Hematopoietic multipotent progenitor cell treated with erythropoietin and hydrocortisone succinate and interleukin-3 and kit ligand, for 6 days (in vitro differentiated cells): ENCODE measurements around the gene SETBP1.
"Not testable (repeated sequence)": the region's sequence is repeated elsewhere in the genome, so short reads cannot be mapped to it uniquely, and the experiment has no call there.

Experiments
- DNase-seq: peaks from one replicate; pipeline ENCODE4 v3.0.0-alpha.2; 2015

The SETBP1 gene

DNA sequence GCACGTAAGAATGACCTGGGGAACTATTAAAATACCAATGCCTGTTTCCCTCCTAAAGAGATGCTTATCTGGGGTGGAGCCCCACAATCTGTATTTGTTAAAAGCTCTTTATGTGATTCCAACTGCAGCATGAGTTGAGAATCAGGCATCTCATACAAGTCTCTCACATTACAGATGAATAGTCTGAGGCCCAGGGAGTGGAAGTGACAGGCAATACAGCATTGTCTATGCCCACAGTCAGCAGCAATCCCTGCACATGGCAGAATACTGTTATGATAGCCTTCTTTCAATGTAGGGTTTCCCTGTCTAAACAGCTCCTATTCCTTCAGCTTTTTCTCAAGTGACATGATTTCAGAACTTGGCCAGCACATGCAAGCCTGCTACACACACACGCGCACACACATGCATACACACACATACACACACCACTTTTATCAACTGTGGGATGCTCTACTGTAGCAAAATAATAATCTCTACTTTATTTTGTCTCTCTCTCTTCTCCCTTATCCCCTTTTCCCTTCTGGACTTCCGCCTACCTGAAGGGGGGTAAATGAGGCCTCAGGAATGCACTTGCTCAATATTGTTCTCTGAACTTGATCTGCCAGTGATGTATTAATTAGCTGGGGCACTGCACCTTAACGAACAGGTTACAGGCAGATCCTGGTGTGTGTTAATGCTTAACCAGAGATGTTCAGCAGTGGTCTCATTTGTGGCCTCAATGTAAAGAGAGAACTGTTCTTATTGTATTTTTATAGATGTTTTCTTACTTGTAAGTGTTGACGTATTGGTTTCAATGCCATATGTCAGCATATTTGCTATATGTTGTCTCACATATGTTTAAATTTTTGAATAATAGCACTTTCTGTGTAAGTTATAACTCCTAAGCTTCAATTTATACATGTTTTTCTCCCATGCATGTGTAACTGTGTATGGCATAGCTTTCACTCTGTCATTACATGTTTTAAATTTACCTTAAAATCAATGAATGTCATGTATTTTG, 116.0 kb downstream of the SETBP1 start:
- DNase-seq = no peak

DNA sequence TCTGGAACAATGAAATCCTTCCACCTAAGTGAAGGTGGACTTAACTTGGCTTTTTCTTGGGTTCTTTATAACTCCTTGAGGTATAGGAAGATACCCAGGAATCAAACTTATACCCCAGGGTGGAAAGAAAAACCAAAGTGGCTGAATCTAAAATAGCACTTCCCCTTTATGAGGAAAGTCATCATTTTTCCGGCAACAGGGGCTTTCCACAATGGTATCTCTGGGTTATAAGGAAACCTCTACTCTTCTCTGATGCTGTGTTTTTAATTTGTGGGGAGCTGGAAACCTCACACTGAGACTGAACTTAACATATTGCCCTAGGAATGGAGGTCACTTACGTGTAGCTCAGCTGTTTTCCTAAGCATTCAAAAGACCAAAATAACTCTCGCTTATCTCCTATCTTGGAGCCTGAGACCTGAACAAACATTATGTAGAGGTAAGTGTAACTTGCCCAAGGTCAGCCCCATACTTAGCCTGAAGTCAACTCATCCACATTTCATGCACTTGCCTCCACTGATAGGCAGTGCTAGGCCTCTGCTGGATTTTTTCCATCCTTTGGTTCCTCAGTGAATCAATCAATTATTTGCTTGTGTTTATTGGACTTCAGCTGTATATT, 117.9 kb downstream of the SETBP1 start:
- DNase-seq = no peak

DNA sequence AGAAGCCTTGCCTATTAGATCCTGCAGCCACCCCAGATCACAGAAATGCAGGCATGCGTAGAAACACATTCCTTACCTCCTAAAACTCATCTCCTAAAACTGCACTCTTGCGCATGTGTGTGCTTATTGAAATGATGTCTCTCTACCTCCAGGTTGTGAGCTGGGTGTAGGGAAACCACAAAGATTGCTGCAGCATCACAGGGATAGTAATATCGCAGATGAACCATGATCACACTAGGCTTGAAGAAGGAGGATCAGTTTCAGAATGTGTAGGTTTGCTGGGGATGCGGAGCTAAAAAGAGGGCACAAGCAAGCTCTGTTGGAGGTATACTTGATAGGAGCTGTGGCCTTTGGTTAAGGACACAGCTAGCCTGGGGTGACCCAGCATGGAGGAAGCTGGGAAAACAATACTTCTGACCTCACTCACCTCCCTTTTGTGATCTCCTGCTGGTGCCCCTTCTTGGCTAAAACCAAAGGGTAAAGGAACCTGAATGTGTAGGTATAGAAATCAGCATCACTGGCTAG, 118.8 kb downstream of the SETBP1 start:
- DNase-seq = no peak

DNA sequence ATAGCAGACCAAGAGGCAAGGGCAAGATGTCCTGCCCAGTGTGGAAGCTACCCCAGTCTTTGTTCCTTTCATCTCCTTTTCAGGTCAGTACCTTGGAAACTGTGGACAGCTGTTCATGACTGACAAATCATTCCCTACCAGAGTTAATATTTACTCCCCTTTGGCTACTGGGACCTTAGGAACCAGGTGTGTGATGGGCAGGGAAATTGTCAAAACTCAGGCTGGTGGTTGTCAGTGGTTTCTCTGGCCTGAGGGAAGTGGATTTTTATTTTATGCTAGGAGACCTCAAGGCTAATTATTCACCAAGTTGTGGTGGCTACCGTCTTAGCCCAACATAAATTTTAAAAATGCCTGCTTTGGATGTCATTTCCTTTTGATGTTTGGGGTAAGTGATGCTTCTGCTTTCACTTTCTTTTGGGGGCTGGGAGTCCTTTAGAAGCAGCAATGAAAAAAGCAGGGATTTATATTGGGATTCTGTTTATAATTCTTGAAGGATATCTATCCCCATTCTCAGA, 119.3 kb downstream of the SETBP1 start:
- no peak for DNase-seq

DNA sequence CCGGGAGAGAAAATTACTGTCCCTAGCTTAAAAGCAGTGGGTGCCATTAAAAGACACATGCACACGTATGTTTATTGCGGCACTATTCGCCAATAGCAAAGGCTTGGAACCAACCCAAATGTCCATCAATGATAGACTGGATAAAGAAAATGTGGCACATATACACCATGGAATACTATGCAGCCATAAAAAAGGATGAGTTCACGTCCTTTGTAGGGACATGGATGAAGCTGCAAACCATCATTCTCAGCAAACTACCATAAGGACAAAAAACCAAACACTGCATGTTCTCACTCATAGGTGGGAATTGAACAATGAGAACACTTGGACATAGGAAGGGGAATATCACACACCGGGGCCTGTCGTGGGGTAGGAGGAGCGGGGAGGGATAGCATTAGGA, 120.1 kb downstream of the SETBP1 start:
- not testable (repeated sequence) for DNase-seq

DNA sequence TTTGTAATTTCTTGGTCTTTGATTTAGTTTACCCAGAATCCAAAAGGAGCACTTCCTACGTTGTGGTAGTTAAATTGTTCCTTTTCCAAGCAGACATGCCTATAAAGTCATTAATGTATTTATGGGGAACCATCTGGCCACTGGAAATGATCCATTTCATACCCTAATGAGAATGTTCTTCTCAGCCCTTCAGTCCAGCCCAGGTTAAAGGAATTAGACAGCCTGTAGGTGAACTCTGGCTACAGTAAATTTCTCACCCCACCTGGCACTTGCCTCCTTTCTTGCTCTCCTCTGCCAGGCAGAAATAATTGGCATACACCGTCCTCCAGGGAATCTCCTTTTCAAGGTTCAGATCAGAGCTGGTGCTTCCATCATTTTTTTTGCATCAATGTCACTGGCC, 121.1 kb downstream of the SETBP1 start:
- no peak for DNase-seq

DNA sequence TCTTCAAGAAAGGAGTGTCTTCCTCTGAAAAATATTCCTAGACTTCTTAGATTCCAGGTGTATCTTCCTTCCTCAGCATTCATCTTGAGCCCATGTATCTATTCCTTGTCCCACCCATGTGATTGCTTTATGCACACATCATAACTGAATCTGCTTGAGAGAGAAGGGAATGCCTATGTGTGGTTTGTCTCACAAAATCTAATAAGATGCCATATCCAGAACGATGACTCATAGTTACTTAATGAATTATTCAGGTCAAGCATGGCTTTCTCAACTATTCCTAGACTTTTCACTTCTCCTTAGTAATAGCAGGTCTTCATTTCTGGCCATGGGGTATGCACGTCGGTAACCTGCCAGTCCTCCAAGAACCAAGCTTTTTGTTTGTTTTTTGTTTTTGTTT, 121.8 kb downstream of the SETBP1 start:
- no peak for DNase-seq

DNA sequence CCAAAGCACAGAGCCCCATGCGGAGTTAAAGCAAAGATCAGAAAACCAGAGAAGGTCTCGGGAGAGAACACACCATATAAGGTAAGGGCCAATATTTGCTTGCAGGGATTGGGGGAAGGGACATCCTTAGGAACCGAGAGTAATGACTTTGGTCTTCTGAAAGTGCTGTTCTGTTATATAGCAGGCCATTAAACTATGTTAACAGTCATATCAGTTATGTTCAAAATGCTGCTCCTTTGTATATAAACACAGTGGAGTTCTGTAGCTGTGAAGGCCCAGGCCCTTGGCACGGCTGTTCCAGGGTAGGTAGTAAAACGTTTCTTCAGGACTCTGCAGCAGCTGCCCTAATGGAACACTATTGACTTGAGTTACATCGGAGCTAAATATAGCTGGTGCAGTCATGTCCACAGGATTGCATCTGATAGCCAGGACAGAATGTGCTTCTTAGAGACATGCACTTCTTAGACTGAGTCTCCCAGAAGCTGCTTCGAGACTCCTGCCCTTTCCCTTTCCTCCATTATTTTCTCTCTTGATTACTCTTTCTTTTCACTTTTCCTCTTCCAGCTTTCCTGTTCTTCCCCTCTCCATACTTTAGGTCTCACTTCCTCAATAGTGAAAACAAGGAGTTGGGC, 122.4 kb downstream of the SETBP1 start:
- DNase-seq = no peak

DNA sequence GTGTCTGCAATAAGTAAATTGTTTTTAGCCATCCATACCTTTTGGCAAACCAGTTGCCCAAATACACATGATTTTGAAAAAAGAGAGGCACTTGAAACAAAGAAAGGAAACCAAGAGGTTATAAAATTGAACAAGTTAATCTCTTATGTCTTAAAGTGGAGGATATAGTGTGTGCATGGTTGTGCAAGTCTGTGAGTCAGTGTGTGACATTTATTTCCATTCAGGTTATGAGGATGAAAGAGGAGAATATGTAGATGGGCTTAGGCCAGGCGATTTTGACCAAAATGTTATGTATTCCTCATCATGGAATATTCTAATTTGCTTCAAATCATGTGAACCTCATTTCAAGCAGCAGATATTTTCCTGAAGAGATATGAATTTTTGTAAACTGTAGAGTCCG, 123.3 kb downstream of the SETBP1 start:
- DNase-seq = no peak

DNA sequence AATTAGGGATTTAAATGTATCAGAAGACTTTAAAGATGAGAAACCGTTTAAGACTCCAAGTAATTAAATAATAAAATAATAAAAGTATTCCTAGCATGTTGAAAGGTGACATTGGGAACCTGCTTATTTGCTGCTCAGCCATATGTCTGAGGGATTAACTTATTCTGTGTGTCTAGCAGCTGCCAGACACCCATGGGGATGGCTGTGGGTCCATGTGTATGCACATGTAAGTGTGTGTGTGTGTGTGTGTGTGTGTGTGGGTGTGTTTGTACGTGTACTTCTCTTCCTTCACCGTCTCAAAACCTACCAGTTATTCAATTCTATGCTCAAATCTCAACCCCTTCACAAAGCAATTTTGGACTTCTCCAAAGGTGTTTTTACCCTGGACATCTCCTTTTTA, 124.5 kb downstream of the SETBP1 start:
- no peak for DNase-seq

DNA sequence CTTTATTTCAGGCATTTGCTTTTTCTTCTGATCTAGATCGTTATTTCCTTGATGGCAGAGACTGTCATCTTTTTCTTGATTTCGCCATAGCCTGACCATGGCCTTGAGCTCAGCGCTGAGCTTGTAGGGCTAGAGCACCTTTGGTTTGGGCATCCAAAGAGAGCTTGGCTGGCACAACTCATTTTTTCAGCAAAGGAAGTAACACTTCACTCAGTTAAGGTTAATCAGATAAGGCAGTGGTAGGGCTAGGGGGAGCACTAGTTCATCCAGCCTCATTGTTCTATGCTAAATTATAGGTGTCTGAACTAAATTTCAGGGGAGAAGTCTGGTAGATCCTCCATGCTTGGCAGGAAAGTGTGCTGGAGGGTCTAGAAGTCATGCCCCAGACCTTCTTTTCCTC, 125.0 kb downstream of the SETBP1 start:
- peak; percentile 5 for DNase-seq

DNA sequence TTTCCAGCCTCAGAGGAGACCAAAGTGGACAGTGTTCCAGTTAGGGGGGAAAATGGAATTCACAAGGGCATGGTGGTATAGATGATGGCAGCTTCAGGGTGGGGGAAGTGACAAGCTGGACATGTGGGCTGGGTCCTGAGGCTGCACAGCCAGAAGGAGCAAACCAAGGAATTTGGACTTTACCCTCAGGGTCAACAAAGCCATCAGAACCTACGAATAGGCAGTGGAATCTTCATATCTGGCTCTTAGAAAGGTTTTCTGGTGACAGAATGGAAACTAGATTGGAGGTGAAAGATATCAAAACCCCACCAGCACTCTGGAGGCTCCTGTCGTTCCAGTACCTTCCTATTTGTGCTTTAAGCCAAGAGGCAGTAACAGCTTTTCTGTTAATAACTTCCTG, 127.1 kb downstream of the SETBP1 start:
- DNase-seq = no peak

DNA sequence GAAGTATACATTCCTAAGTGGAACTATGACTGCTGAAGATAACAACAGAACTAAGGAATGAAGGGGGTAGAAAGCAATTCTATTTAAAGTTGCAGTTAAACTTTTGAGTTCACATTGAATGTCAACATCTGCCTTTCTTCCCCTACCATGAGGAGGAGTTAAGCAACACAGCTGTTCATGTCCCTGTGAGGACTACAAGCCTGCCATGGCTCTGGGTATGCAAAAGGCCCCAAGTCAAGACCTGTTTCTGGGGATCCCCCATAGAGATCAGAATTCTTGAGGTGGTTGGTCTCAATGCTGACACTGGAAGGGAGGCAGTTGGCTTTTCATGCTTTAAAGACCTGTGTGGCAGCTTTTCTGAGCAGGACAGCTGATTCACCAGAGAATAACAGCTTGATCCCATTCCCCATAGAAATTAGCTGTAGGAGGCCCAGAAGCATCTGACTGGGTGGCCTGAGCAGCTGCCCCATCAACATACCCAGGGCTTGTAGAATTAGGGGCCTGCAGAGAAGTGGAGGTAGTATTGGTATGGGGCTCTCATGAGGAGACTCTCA, 131.0 kb downstream of the SETBP1 start:
- no peak for DNase-seq

DNA sequence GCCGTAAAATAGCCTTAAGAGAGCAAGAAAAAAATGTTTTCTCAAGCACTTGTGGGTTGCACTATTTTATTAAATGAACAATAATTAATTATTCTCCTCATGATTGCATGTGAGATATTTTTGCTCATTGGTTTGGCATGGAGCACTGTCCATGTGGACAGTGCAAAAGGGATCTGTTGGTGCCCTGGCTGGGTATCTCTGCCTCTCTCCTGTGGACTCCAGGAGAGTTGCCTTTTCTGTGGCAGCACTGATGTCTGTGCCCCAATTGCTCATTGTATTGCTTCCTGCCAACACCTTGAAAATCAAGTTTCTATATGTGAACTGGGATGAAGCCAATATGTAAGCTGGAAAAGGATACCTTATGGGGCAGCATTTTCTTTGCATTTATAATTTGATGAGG, 131.7 kb downstream of the SETBP1 start:
- no peak for DNase-seq

DNA sequence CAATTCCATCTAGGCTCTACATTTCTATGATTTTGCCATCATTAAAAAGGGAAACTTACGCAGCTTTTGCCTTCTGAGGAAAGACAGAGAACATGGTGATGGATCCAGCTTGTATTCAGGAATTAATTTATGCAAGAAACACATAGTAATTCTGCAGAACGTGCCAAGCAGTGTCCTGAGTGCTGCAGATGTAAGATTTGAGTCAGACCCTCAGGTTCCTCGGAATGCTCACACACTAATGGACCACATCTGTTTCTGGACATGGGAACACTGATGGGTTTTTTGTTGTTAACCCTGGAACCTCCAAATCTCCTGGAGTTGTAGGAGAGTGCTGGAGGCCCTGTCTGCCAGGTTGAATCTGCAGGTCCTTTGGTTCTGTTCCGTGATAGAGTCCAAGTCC, 132.9 kb downstream of the SETBP1 start:
- no peak for DNase-seq

DNA sequence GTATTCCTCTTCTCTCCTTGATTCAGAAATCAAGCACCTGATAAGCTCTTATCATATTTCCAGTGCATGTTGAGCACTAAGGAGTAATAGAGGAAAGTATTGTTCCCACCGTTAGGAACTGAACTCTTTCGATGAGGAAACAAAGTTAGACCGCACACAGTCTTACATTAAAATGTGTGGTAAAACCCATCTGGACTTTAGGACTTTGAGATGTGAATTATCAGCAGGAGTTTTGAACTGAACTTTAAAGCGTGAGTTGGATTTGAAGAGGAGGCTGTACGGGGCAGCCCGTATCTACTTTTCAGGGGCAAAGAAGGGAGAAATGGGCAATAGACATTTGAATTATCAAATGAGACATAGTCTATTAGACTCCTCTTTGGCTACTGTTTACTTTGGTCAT, 134.4 kb downstream of the SETBP1 start:
- DNase-seq = no peak

DNA sequence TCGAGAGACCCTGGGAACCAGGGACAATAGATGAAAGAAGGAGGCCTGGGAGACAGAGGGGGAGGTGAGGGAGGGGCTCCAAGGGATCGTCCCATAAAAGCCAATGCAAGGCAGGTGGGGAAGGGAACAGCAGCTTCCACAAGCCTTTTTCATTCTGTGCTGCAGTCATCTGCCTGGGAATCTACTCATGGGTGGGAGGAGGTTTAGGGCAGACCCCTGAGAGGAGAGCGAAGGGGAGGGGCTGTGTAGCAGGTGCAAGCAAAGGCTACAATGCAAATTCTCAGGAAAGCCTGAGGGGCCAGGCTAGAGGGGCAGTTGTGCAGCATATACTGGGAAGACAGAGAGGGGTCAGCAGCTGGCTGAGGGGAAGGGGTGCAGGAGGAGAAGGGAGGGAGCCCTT, 135.4 kb downstream of the SETBP1 start:
- DNase-seq = no peak

DNA sequence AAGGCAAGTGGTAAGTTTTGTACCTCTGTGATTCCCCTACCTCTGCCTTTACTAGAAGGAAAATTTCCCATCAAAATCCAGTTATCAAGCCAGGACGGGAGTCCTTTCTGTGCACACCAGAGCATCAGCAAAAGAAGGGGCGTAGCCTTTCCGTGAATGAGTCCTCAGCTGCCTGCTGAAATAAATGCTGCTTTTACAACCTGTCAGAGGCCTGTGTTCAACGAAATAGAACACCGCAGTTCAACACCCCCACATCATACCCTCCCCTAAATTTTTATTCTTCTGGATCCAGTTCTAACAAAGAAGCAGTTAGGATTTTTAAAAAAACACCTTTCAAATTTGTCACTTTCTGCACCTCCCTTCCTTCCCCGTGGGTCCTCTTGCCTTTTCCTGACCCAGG, 135.8 kb downstream of the SETBP1 start:
- no peak for DNase-seq

DNA sequence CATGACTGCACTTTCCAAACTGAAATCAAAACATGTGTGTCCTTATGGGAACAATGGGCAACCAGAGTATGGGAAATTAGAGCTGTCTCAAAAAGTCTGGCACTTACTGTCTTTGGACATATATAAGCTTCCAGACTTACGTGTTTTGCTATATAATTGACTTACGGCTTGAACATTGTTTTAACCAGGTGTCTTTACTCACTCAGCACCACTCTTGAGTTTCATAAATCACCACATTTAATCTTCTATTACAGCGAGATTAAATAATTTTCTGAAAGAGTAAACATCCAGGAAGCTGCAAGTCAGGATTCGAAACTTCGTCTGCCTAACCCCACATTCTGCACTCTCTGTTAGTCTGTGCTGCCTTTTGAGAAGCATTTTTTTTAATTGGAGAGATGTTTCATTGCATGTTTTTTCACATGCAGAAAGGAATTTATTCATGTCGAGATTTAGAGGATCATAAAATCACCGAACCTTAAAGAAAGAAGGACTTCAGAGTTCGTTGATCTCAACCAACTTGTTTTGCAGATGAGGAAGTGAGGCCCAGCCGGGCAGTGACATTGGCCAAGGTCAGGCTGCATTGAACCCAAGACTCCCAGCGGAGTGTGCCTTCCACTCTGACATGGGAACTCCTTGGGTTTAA, 137.3 kb downstream of the SETBP1 start:
- no peak for DNase-seq

DNA sequence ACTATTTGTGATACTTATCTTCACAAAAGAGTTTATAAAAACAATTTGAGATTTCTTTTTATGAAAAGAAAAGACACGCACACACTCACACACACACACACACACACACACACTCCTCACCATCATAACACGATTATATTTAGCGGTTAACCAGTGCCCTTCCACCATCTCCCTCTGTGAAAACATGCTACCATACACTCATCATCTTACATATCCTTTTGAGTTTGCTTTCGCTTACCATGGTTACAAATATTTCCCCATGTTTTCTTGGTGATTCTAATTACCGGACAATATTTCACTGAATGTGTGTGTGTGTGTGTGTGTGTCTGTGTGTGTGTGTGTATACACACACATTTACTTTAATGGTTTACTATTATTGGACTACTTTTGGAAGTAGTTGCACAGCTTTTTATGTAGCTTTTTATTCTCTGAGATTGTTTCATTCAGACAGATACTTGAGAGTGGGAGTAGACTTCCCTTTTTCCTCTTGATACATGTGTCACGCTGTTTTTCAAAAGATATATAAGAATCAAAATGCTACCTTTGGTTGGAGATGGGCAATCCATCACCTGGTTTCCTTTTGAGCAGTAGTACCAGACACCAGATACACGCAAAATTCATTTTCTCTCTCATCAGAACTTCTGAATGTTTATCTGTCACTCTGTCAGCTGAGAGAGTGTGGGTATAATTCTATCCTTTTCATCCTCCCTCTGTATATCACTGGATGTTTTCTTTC, 138.1 kb downstream of the SETBP1 start:
- no peak for DNase-seq

DNA sequence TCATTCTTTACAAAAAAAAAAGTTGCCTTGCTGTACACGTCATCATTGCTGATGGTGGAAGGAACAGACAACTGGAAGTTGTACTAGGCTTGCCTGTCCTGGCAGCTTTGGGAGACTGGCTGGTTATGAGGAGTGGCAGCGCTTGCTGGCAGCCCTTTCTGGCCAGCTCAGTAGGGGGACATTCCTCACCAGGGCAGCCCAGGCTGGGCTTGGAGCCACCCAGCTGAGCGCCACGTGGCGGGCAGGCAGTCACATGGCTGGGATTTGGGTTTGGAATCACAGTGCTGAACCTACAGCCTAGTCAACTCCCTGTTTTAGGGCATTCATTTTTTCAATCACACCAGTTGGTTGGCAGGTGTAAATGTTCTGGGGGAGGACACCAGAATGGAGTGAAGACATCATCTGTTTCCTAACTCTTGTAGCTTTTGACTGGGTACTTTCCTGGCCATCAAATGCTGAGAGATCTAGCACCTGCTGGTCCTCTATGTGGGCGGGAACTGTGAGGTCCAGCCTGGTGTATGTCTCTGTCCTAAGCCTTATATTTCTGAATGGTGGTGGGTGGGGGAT, 139.3 kb downstream of the SETBP1 start:
- no peak for DNase-seq

DNA sequence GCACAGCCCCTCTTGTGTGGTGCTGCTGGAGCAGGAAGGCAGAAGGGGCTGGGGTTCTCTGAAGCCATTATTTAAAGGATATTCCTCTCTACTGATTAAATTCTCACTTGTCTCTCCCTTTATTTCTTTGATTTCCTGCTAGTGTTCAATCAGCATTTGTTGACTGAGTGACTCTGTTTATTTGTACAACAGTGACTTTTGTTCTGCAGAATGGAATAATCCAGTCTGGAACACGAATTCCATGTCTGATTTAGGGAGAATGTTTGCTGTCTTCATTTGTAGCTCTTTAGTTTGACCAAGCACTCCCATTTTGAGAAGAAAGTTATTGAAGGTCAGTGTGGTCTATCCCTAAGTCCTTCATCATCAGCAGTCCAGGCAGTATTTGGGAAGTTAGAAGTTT, 141.2 kb downstream of the SETBP1 start:
- no peak for DNase-seq
